ENCODE data around the gene UMAD1. TPM values are rescaled to one million over a fixed set of nuclear protein-coding genes. Genes with fewer than 3 reads are reported as not detected.
"Not testable (repeated sequence)": the region's sequence is repeated elsewhere in the genome, so short reads cannot be mapped to it uniquely, and the experiment has no call there.

The UMAD1 gene
- total RNA-seq, 1 donor from 2014 or later, result 21.6 TPM

DNA sequence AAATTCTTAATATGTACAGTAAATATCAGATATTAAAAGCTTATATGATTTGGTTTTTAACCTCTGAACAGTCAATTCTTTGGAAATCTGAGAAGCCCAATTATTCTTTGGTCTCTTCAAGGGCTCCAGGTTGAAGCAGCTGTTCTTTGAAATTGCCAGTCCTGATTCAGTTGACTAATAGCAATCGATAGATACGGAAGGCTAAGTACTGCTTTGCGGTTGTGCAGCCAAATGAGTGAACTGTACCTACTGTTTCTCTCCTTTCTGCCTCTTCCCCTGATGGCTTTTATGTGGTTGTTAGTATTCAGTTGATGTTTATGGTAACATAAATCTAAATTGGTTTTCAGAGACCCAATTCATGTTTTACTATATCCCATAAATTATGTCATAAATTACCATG lies 181.0 kb downstream of the UMAD1 start:
- TF ChIP-seq, protein P1, sequence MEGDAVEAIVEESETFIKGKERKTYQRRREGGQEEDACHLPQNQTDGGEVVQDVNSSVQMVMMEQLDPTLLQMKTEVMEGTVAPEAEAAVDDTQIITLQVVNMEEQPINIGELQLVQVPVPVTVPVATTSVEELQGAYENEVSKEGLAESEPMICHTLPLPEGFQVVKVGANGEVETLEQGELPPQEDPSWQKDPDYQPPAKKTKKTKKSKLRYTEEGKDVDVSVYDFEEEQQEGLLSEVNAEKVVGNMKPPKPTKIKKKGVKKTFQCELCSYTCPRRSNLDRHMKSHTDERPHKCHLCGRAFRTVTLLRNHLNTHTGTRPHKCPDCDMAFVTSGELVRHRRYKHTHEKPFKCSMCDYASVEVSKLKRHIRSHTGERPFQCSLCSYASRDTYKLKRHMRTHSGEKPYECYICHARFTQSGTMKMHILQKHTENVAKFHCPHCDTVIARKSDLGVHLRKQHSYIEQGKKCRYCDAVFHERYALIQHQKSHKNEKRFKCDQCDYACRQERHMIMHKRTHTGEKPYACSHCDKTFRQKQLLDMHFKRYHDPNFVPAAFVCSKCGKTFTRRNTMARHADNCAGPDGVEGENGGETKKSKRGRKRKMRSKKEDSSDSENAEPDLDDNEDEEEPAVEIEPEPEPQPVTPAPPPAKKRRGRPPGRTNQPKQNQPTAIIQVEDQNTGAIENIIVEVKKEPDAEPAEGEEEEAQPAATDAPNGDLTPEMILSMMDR (IDR thresholded peaks at IDR 0.05), result no peak
- DNase-seq, result no peak
- intact Hi-C loops (cut with DNase I), result no loop called here
- no peaks in the 10 kb centered on the region for H3K27me3 ChIP-seq (ENCODE audit: low read depth)
- no peak for ATAC-seq
- H3K9me3 ChIP-seq, result no peaks in the 10 kb centered on the region
- H3K4me3 ChIP-seq, result no peak overlapping the region
- no peaks in the 10 kb centered on the region for H3K36me3 ChIP-seq
- no peaks in the 10 kb centered on the region for H3K4me1 ChIP-seq
- no peak overlapping the region for H3K27ac ChIP-seq

DNA sequence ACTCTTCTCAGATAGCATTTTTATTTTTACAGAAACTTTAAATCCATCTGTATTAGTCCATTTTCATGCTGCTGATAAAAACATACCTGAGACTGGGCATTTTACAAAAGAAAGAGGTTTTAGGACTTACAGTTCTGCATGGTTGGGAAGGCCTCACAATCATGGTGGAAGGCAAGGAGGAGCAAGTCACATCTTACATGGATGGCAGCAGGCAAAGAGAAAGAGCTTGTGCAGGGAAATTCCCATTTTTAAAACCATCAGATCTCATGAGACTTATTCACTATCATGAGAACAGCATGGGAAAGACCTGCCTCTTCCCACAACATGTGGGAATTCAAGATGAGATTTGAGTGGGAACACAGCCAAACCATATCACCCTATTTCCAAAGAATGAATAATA lies 184.7 kb downstream of the UMAD1 start:
- H3K27ac ChIP-seq; H3K4me3 ChIP-seq; H3K9me3 ChIP-seq; intact Hi-C loops (cut with DNase I); DNase-seq; H3K4me1 ChIP-seq; H3K36me3 ChIP-seq; ATAC-seq; H3K27me3 ChIP-seq (ENCODE audit: low read depth): not testable (repeated sequence)

DNA sequence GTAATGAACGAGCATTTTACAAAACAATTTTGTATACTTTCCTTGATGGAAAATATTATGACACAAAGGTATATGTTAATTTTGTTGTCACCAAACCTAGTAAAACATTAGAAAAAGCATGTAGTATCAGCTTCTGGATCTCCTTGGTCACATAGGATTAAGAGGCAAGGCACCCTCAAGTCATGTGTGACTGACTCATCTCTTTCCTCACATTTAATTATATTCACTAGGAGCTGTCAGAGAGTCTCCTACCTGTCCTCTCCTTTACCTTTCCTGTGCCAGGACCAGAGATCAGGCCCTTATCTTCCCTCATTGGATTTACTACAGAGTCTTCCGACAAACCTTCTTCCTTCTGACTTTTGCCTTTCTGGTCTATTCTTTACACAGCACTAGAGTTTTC lies 189.1 kb downstream of the UMAD1 start:
- TF ChIP-seq, protein P1 (IDR thresholded peaks at IDR 0.05), result no peak
- Histone ChIP-seq H3K27ac (no peak overlapping the region), H3K27me3 (ENCODE audit: low read depth) (no peaks in the 10 kb centered on the region), H3K9me3 (no peaks in the 10 kb centered on the region), H3K36me3 (no peaks in the 10 kb centered on the region), H3K4me3 (no peak overlapping the region), H3K4me1 (no peaks in the 10 kb centered on the region)
- DNase-seq (no peak), ATAC-seq (peak in 1 of 2 donors; percentile 69)
- intact Hi-C loops (cut with DNase I), result no loop called here

DNA sequence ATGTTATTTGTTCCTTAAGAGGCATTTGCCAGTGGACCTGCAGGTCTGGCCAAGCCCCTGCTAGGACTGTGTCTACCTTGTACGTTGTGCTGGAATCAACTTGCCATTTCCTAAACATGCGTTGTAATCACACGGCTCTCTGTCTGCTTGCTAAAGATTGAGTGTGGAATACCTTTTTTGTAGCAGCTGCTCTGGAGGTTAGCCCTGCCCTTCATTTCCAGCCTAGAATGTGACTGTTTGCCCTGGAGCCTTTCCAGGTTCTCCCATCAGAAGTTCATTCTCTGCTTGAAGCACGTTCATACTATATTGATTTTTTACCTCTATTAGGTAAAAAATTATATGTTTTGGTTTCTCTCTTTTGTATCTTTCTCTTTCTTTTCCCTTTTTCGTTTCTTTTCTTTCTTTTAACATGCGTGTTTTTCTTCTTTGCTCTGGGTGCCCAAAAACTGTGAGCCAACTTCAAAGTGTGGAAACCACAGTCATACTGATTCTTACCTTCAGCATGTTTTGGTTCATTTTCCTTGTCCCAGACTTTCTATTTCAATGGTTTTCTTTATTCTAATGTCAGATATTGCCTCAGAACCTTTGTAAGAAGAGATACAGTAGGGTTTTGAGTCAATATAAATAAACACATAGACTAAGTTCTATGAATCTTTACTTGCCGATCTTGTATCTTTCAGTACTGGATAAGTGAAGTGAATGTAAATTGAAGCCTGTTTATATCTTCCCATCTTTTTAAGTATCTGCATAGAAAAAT lies 189.7 kb downstream of the UMAD1 start:
- no peaks in the 10 kb centered on the region for H3K36me3 ChIP-seq

DNA sequence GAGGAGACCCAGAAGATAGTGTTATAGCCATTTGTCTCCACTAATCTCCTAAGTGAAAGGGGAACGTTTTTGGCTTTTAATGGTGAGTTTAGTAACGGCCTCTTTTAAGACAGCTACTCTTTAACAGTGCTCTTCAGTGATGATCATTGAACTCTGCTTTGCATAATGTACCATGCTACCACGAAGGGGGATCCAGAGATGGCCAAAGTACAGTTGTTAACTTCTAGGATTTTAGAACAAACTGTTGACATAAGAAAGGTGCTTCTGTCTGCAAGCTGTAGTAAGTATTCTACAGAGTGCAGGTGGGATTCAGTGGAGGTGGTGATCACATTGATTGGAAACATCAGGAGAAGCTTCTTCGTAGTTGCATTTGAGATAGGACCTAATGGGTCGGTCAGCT lies 192.0 kb downstream of the UMAD1 start:
- Histone ChIP-seq H3K4me3 (no peak overlapping the region), H3K27me3 (ENCODE audit: low read depth) (no peaks in the 10 kb centered on the region), H3K4me1 (no peaks in the 10 kb centered on the region), H3K9me3 (no peaks in the 10 kb centered on the region), H3K27ac (no peak overlapping the region), H3K36me3 (no peaks in the 10 kb centered on the region)
- TF ChIP-seq, protein P1 (IDR thresholded peaks at IDR 0.05), result no peak
- ATAC-seq, result no peak
- intact Hi-C loops (cut with DNase I), result no loop called here
- DNase-seq, result no peak

More for the DNA sequence above, 189.7 kb downstream of the UMAD1 start:
- H3K4me3 ChIP-seq, result no peak overlapping the region
- intact Hi-C loops (cut with DNase I), result no loop called here
- TF ChIP-seq, protein P1 (IDR thresholded peaks at IDR 0.05), result no peak
- H3K4me1 ChIP-seq, result no peaks in the 10 kb centered on the region
- DNase-seq (no peak), ATAC-seq (peak; percentile 34 to 80)
- no peaks in the 10 kb centered on the region for H3K27me3 ChIP-seq (ENCODE audit: low read depth)
- no peaks in the 10 kb centered on the region for H3K9me3 ChIP-seq
- H3K27ac ChIP-seq, result no peak overlapping the region

DNA sequence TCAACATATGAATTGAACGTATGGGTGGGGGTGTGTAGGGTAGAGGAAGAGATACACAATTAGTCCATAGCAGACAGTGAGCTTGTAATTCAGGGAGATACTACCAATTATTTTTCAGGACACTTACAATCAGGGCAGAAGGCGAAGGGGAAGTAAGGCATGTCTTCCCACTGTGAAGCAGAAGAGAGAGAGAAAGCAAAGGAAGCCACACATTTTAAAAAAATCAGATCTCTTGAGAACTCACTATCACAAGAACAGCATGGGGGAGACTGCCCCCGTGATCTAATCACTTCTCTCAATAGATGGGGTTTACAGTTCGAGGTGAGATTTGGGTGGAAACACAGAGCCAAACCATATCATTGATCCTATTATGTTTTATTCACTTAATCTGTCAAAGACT lies 194.2 kb downstream of the UMAD1 start:
- no peak overlapping the region for H3K27ac ChIP-seq
- H3K9me3 ChIP-seq, result no peaks in the 10 kb centered on the region
- ATAC-seq (no peak), DNase-seq (no peak)
- H3K4me3 ChIP-seq, result no peak overlapping the region
- H3K36me3 ChIP-seq, result no peaks in the 10 kb centered on the region
- no peaks in the 10 kb centered on the region for H3K27me3 ChIP-seq (ENCODE audit: low read depth)
- TF ChIP-seq, protein P1 (IDR thresholded peaks at IDR 0.05), result no peak
- no peaks in the 10 kb centered on the region for H3K4me1 ChIP-seq
- intact Hi-C loops (cut with DNase I), result no loop called here
